Heart right ventricle (tissue), 16 donors: Measurements from ENCODE around the gene TCTN1. TPM values are rescaled to one million over a fixed set of nuclear protein-coding genes. Genes with fewer than 3 reads are reported as not detected.

Experiments
- ATAC-seq, 8 donors: fragments of 200-7000 bp; cut with Tn5 transposase; one replicate each; pipeline ENCODE4 v1.9.1; 2020; ENCODE audit warnings: mild to moderate bottlenecking in 8 of 8, moderate library complexity in 8 of 8, moderate number of reproducible peaks in 1 of 8
- DNase-seq, 2 donors: peaks; one replicate each; pipeline ENCODE4 v3.0.0-alpha.2; 2020
- H3K27ac ChIP-seq, 10 donors: fragments of 200-600 bp; sonication (generic) in 2 of 10; one replicate each; pipeline versions ENCODE4 v1.5.0 to v1.8.0; 2020 to 2022; ENCODE audit warnings: mild to moderate bottlenecking in 3 of 10
- H3K27me3 ChIP-seq, 7 donors: fragments of 200-600 bp; one replicate each; pipeline ENCODE4 v1.8.0; 2021 to 2022; ENCODE audit warnings: mild to moderate bottlenecking in 2 of 7
- H3K36me3 ChIP-seq, 9 donors: fragments of 200-600 bp; sonication (generic) in 1 of 9; one replicate each; pipeline versions ENCODE4 v1.5.0 to v1.8.0; 2020 to 2022; ENCODE audit warnings: mild to moderate bottlenecking in 2 of 9
- H3K4me1 ChIP-seq, 9 donors: fragments of 200-600 bp; sonication (generic) in 1 of 9; one replicate each; pipeline versions ENCODE4 v1.5.0 to v1.8.0; 2020 to 2022; ENCODE audit warnings: mild to moderate bottlenecking in 4 of 9
- H3K4me3 ChIP-seq, 10 donors: fragments of 200-600 bp; sonication (generic) in 2 of 10; one replicate each; pipeline versions ENCODE4 v1.5.0 to v1.8.0; 2020 to 2022; ENCODE audit warnings: mild to moderate bottlenecking in 7 of 10, moderate library complexity in 2 of 10
- H3K9me3 ChIP-seq, 11 donors: fragments of 200-600 bp in 10 of 11; sonication (generic) in 2 of 11; one replicate each; pipeline versions ENCODE4 v1.5.0 to v1.8.0; 2013 to 2022; ENCODE audit warnings: mild to moderate bottlenecking in 2 of 11, control low read depth in 1 of 11, moderate library complexity in 1 of 11
- WGBS, 2 donors: extraction: QIAGEN DNeasy Blood & Tissue Kit; methylation state at CpG; one replicate each; pipeline ENCODE4 v1.1.7; 2013; ENCODE audit warnings: inconsistent platforms in 1 of 2; 5-methylcytosine and 5-hydroxymethylcytosine counted together
- intact Hi-C, 10 donors: fragments of 100-400 bp; cut with DNase I; formaldehyde crosslinking; loops; one replicate each; pipeline versions ENCODE4 v1.11.1 to v1.14.2; 2022
- polyA plus RNA-seq, 2 donors: library from polyadenylated mRNA; stranded (reverse); fragments of 200-250 nt; gene quantifications; one replicate each; pipeline ENCODE4 v1.2.3, GENCODE V29; 2013
- total RNA-seq, 10 donors: library from RNA; stranded (reverse); fragmentation: NEBNext Ultra II Directional in 3 of 10; extraction: Animal tissue kit (Norgen Biotek cat#: 25700) in 3 of 10; gene quantifications; one replicate each; pipeline versions ENCODE4 v1.2.1 to v1.2.4, GENCODE V29; 2021 to 2023
- TF ChIP-seq, protein P1 (sequence below), 9 donors: fragments of 200-600 bp; sonication (generic) in 2 of 9; IDR thresholded peaks; one replicate each; pipeline versions ENCODE4 v1.5.0 to v1.8.0; 2021 to 2022; ENCODE audit warnings: antibody characterized with exemption in 9 of 9, mild to moderate bottlenecking in 5 of 9, moderate library complexity in 1 of 9
- donor health status: Arrhythmogenic right ventricular cardiomyopathy.
- donor health status: ischemic (EF 13 %, LVEDD 7.1; RV severe dilation, severe dysfunction).
- donor health status: healthy with polysubstance abuse.
- donor health status: DM: no; HTN: yes; CAD: no.
- donor health status: DM: no; HTN: no; CAD: no.
- donor health status: ischemic (EF 25% LVEDD 6.9; RV normal size, moderate dysfunction).
- donor health status: ischemic (EF 25% LVEDD 5.7; RV mildly dilated, moderate dysfunction).
- donor health status: healthy.
- donor health status: DM: yes; HTN: yes; CAD: no.
- donor health status: Ischemic cardiomyopathy.
- donor health status: ischemic (EF 35%, LVEDD 5.7; RV mildly dilated, moderate dysfunction).
- donor health status: nonischemic (EF 11% LVEDD 7.7; RV severe dilation, severe dysfunction).
- donor health status: DM: yes; HTN: yes; CAD: no.
- donor health status: PGD.
- donor health status: ischemic (EF 29% LVEDD 5.4; RV normal size, mild dysfunction).
- donor health status: nonischemic (EF 23%, LVEDD 6.1; RV moderate dilation, normal function).

The TCTN1 gene
- total and polyA plus RNA-seq, 12 donors: 14.2 to 49.6 (median 25.2) TPM

DNA sequence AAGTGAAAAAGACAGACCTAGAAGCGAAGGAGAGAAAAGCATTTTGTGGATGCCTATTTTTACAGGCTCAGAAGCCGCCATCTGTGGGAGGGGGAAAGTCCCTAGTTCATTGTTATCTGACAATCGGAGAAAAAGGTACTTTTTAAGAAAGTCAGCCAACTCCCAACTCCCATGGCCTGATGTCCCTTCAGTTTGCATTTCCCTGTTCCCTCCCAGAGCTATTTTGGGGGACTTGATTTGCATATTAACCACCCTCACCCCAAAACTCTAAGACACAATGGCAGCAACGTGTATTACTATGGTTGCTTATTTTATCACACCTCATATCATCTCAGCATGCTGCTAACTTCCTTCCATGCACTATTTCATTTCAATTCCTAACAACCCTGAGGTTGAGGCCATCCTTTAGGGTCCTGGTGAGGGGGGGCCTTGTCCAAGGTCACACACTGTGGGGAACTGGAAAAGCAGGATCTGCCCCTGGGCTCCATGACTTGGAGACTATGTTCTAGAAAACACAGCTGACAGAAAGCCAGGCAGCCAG lies 56.3 kb downstream of the TCTN1 start:
- no peak overlapping the region for H3K27ac ChIP-seq
- WGBS, 2 donors: 49 to 65% methylated on average over 4 of the region's 4 CpGs
- no peak overlapping the region for H3K4me3 ChIP-seq
- DNase-seq (no peak), ATAC-seq (no peak)
- peaks cover 0 to 11% (median 0%) of the 10 kb centered on the region in 9 donors for H3K4me1 ChIP-seq
- intact Hi-C loops: no loop called here
- peaks cover 0 to 21% (median 1%) of the 10 kb centered on the region in 9 donors for H3K36me3 ChIP-seq
- TF ChIP-seq, protein P1, sequence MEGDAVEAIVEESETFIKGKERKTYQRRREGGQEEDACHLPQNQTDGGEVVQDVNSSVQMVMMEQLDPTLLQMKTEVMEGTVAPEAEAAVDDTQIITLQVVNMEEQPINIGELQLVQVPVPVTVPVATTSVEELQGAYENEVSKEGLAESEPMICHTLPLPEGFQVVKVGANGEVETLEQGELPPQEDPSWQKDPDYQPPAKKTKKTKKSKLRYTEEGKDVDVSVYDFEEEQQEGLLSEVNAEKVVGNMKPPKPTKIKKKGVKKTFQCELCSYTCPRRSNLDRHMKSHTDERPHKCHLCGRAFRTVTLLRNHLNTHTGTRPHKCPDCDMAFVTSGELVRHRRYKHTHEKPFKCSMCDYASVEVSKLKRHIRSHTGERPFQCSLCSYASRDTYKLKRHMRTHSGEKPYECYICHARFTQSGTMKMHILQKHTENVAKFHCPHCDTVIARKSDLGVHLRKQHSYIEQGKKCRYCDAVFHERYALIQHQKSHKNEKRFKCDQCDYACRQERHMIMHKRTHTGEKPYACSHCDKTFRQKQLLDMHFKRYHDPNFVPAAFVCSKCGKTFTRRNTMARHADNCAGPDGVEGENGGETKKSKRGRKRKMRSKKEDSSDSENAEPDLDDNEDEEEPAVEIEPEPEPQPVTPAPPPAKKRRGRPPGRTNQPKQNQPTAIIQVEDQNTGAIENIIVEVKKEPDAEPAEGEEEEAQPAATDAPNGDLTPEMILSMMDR (IDR thresholded peaks at IDR 0.05): no peak
- H3K27me3 ChIP-seq: no peaks in the 10 kb centered on the region
- H3K9me3 ChIP-seq: peaks cover 0 to 30% (median 8%) of the 10 kb centered on the region in 11 donors

- no peak overlapping the region for H3K4me3 ChIP-seq
- TF ChIP-seq, protein P1 (IDR thresholded peaks at IDR 0.05): no peak
- DNase-seq: no peak
- peaks cover 0 to 11% (median 0%) of the 10 kb centered on the region in 11 donors for H3K9me3 ChIP-seq
- intact Hi-C loops: no loop called here
- H3K27me3 ChIP-seq: no peaks in the 10 kb centered on the region
- WGBS, 2 donors: 79 to 83% methylated on average over 4 of the region's 4 CpGs
- H3K4me1 ChIP-seq: peaks cover 0 to 46% (median 23%) of the 10 kb centered on the region in 9 donors
- H3K36me3 ChIP-seq: peaks cover 0 to 10% (median 0%) of the 10 kb centered on the region in 9 donors
- no peak for ATAC-seq
- H3K27ac ChIP-seq: peak overlapping the region in 1 of 10 donors; percentile 57
These were observed 62.2 kb downstream of the TCTN1 start for GRCh38 chr12:110676171-110676570.

- peaks cover 0 to 11% (median 0%) of the 10 kb centered on the region in 11 donors for H3K9me3 ChIP-seq
- peaks cover 0 to 17% (median 0%) of the 10 kb centered on the region in 9 donors for H3K36me3 ChIP-seq
- H3K27me3 ChIP-seq: no peaks in the 10 kb centered on the region
- intact Hi-C loops: no loop called here
- ATAC-seq: peak; percentile 41 to 88 (median 78)
- TF ChIP-seq, protein P1 (IDR thresholded peaks at IDR 0.05): no peak
- peak overlapping the region in 1 of 10 donors; percentile 11 for H3K4me3 ChIP-seq
- 55 to 70% methylated on average over 5 of the region's 5 CpGs for WGBS, 2 donors
- peak in 1 of 2 donors; percentile 51 for DNase-seq
- H3K27ac ChIP-seq: peak overlapping the region in 8 of 10 donors; percentile 51 to 74 (median 64)
- H3K4me1 ChIP-seq: peaks cover 0 to 46% (median 23%) of the 10 kb centered on the region in 9 donors
These were observed 63.4 kb downstream of the TCTN1 start for GRCh38 chr12:110677206-110677911.

DNA sequence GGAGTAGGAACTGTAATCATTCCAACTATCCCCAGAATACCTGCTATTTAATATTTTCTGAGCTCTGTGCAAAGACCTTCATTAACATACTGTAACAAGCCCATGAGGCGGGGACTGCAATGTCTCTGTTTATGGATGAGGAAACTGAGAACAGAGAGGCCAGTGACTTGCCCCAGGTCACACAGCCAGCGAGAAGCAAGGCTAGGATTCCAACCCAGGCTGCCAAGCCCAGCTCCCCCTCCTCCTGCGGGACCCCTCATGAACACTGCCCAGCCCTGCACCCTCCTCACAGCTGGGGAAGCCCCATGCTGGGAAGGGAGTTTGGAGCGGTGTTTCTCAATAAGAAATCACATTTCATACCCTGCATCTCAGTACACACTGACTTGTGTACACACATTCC lies 64.1 kb downstream of the TCTN1 start:
- intact Hi-C loops: no loop called here
- H3K27ac ChIP-seq: peak overlapping the region in 8 of 10 donors; percentile 51 to 74 (median 64)
- 85% methylated on average over 4 of the region's 4 CpGs for WGBS, 2 donors

More for the DNA sequence above, 64.1 kb downstream of the TCTN1 start:
- TF ChIP-seq, protein P1 (IDR thresholded peaks at IDR 0.05): no peak
- Histone ChIP-seq H3K9me3 (peaks cover 0 to 11% (median 0%) of the 10 kb centered on the region in 11 donors), H3K4me3 (peak overlapping the region in 1 of 10 donors; percentile 11), H3K4me1 (peaks cover 0 to 46% (median 23%) of the 10 kb centered on the region in 9 donors), H3K27me3 (no peaks in the 10 kb centered on the region), H3K36me3 (peaks cover 0 to 21% (median 0%) of the 10 kb centered on the region in 9 donors)
- no peak for DNase-seq
- ATAC-seq: peak in 1 of 8 donors; percentile 21
